ENCODE data around the gene BARX2.
A peak's percentile ranks its signal among the peaks of the same experiment; 100 is the strongest.

BARX2 gene

DNA sequence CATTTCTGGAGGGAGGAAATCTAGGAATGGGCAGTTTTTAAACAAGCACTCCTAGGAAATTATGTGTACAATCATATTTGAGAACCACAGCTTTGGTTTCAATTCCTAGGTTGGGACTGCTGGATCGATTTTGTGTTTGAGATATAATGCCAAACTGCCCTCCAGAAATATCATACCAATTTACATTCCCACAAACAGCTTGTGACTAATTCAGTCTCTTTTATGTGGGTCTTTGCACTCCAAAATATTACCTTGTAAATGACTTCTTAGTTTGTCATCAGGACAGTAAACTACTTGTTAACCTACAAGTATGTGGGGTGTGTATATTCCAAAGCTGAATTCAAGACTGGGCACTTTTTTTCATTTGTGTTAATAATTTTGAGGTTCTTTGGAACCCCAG lies 9.8 kb upstream of the BARX2 start:
- TF ChIP-seq, protein P1, sequence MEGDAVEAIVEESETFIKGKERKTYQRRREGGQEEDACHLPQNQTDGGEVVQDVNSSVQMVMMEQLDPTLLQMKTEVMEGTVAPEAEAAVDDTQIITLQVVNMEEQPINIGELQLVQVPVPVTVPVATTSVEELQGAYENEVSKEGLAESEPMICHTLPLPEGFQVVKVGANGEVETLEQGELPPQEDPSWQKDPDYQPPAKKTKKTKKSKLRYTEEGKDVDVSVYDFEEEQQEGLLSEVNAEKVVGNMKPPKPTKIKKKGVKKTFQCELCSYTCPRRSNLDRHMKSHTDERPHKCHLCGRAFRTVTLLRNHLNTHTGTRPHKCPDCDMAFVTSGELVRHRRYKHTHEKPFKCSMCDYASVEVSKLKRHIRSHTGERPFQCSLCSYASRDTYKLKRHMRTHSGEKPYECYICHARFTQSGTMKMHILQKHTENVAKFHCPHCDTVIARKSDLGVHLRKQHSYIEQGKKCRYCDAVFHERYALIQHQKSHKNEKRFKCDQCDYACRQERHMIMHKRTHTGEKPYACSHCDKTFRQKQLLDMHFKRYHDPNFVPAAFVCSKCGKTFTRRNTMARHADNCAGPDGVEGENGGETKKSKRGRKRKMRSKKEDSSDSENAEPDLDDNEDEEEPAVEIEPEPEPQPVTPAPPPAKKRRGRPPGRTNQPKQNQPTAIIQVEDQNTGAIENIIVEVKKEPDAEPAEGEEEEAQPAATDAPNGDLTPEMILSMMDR (IDR thresholded peaks at IDR 0.05; ENCODE audit: low read depth, low read length, missing control alignments) = no peak
- in situ Hi-C loops (cut with HindIII; ENCODE audit: low sequenced_read_pairs) = no loop called here
- no peak for DNase-seq (ENCODE audit: low read depth)
- no peak overlapping the region for H3K4me3 ChIP-seq (ENCODE audit: low read depth, low read length)

- TF ChIP-seq, protein P1 (IDR thresholded peaks at IDR 0.05; ENCODE audit: low read depth, low read length, missing control alignments) = no peak
- in situ Hi-C loops (cut with HindIII; ENCODE audit: low sequenced_read_pairs) = no loop called here
- H3K4me3 ChIP-seq (ENCODE audit: low read depth, low read length) = no peak overlapping the region
Observed at GRCh38 chr11:129366737-129367597, 8.7 kb upstream of the BARX2 start.

DNA sequence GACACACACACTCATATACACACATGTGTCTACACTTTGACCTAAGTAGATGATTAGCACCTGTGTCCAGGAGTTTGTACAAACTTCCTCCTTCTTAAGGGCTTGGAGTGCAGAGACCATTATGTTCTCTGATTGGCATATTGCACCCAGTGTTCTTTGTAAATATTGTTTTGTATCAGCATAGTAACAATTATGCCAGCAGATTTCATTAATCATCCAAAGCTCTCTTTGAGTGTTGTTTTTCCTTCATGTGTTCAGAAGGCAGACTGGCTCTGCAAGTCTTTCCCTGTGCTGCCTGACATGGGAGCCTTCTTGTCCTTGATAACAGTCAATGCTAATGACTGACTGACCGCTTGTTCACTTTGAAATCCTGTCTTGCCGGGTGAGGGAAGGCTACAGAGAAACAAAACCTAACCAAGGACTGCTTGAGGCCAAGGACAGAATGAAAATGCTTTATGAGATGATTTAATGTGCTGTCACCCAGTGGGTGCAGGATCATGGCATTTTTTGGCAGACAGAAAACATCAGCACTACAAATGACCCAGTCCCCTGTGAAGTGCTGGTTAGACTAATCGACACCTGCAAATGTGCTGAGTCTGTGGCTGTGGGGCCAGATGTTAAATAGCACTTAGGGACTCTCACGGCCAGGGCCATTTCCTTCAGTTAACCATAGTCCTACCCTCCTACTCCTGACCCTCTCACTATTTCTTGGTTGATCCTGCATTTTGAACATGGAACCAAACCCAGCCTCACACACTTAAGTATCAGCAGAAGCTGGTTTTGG lies 6.6 kb upstream of the BARX2 start:
- H3K4me3 ChIP-seq (ENCODE audit: low read depth, low read length) = no peak overlapping the region
- TF ChIP-seq, protein P1 (IDR thresholded peaks at IDR 0.05; ENCODE audit: low read depth, low read length, missing control alignments) = no peak
- in situ Hi-C loops (cut with HindIII; ENCODE audit: low sequenced_read_pairs) = no loop called here
- no peak for DNase-seq (ENCODE audit: low read depth)

More at GRCh38 chr11:129366737-129367597, 8.7 kb upstream of the BARX2 start:
- DNase-seq (ENCODE audit: low read depth) = no peak

- H3K4me3 ChIP-seq (ENCODE audit: low read depth, low read length) = no peak overlapping the region
- in situ Hi-C loops (cut with HindIII; ENCODE audit: low sequenced_read_pairs) = no loop called here
- TF ChIP-seq, protein P1 (IDR thresholded peaks at IDR 0.05; ENCODE audit: low read depth, low read length, missing control alignments) = no peak
- no peak for DNase-seq (ENCODE audit: low read depth)
Observed at GRCh38 chr11:129370715-129371114, 4.9 kb upstream of the BARX2 start.

DNA sequence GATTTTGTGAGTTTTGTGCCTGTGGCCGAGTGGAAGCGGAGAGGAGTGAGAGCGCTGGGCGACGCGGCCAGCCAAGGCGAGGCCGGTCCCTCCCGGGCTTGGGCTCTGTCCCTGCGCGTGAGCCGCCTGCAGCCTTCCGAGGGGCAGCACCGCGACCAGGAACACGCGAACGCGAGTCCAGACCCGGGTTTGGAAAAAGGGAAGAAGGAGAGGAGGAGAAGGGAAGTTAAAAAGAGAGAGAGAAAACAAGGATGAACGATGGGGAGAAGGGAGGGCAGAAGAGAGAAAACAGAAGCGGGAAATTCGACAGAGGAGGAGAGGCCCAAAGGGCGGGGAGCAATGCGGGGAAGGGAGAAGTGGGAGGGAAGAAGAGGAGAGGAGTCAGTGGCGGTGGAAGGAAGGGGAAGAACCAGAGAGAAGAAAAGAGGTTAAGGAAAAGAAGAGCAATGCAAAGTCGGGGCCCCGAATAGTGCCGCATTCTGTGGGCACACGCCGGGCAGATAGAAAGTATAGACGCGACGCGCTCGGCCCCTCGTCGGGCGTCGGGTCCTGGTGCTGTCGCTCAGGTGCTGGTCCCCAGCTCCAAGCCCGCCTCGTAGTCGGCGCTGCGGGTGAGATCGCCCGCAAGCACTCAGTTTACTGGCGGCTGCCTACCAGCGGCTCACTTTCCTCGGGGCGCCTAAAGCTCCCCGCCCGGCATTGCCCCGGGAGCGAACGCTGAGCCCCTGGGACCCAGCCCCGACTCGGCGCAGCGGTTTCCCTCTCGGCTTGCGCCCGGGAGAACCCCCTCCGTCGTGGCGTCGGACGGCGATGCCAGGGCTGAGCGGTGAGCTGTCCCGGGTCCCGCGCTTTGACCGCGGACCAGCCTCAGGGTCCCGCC lies 2.8 kb upstream of the BARX2 start:
- TF ChIP-seq, protein P1 (IDR thresholded peaks at IDR 0.05; ENCODE audit: low read depth, low read length, missing control alignments) = no peak
- DNase-seq (ENCODE audit: low read depth) = no peak
- in situ Hi-C loops (cut with HindIII; ENCODE audit: low sequenced_read_pairs) = no loop called here
- peak overlapping the region; percentile 25 for H3K4me3 ChIP-seq (ENCODE audit: low read depth, low read length)

DNA sequence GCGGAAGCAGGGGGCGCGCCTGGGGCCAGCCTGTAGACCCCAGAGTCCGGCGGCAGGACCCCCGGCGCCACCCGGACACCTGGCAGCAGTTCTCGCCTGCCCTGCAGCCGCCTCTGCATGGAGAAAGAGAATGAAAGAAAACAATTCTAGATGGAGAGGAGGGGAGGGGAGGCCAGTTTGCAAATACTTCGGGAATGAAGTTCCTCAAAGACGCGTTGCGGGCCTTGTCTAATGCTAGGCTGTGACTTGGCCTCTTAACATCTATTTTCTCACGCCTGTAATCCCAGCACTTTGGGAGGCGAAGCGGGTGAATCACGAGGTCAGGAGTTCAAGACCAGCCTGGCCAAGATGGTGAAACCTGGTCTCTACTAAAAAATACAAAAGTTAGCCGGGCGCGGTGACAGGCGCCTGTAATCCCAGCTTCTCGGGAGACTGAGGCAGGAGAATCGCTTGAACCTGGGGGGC lies 2.1 kb upstream of the BARX2 start:
- TF ChIP-seq, protein P1 (IDR thresholded peaks at IDR 0.05; ENCODE audit: low read depth, low read length, missing control alignments) = no peak
- DNase-seq (ENCODE audit: low read depth) = no peak
- H3K4me3 ChIP-seq (ENCODE audit: low read depth, low read length) = peak overlapping the region; percentile 25
- in situ Hi-C loops (cut with HindIII; ENCODE audit: low sequenced_read_pairs) = no loop called here
